Right cardiac atrium (tissue), 5 donors: ENCODE data around the gene CRYGS. TPM values are rescaled to one million over a fixed set of nuclear protein-coding genes. Genes with fewer than 3 reads are reported as not detected.
"Not testable (repeated sequence)": the region's sequence is repeated elsewhere in the genome, so short reads cannot be mapped to it uniquely, and the experiment has no call there.

Experiments
- ATAC-seq, 2 donors: fragments of 200-7000 bp; cut with Tn5 transposase; one replicate each; pipeline versions ENCODE4 v1.8.0 to v1.9.1; 2020; ENCODE audit warnings: moderate library complexity in 2 of 2, mild to moderate bottlenecking in 1 of 2
- DNase-seq, 3 donors: peaks; one replicate each; pipeline ENCODE4 v3.0.0-alpha.2; 2020
- H3K27ac ChIP-seq: one replicate; pipeline ENCODE4 v1.5.1; 2013; ENCODE audit warnings: mild to moderate bottlenecking, low read length, control low read depth, moderate library complexity
- H3K27me3 ChIP-seq: one replicate; pipeline ENCODE4 v1.6.1; 2013; ENCODE audit not compliant: control insufficient read depth, insufficient read depth
- H3K4me1 ChIP-seq: one replicate; pipeline ENCODE4 v1.6.1; 2013; ENCODE audit warnings: low read length; ENCODE audit not compliant: control insufficient read depth, insufficient read depth
- H3K4me3 ChIP-seq: one replicate; pipeline ENCODE4 v1.5.1; 2013; ENCODE audit warnings: low read length, control low read depth
- H3K9me3 ChIP-seq: one replicate; pipeline ENCODE4 v1.6.1; 2013; ENCODE audit warnings: low read length; ENCODE audit not compliant: control insufficient read depth
- WGBS: extraction: QIAGEN DNeasy Blood & Tissue Kit; methylation state at CpG from one replicate; pipeline ENCODE4 v1.1.7; 2013; 5-methylcytosine and 5-hydroxymethylcytosine counted together
- intact Hi-C, 4 donors: fragments of 100-400 bp; cut with DNase I; formaldehyde crosslinking; loops; one replicate each; pipeline versions ENCODE4 v1.11.0 to v1.14.0; 2022 to 2023
- polyA plus RNA-seq: library from polyadenylated mRNA; stranded (reverse); fragments of 200-250 nt; gene quantifications from one replicate; pipeline ENCODE4 v1.2.3, GENCODE V29; 2013
- total RNA-seq, 4 donors: library from RNA; stranded (reverse); fragmentation: NEBNext Ultra II Directional; extraction: Animal tissue kit (Norgen Biotek cat#: 25700); gene quantifications; one replicate each; pipeline ENCODE4 v1.2.1, GENCODE V29; 2021
- donor health status: healthy with polysubstance abuse.
- donor health status: DM: no; HTN: yes; CAD: no.
- donor health status: DM: no; HTN: no; CAD: no.
- donor health status: DM: no; HTN: yes; CAD: no; lungs with severe emphysema.
- donor health status: DM: yes; HTN: yes; CAD: no.

The CRYGS gene
- total and polyA plus RNA-seq, 5 donors: 1.3 to 2.0 (median 1.8) TPM

DNA sequence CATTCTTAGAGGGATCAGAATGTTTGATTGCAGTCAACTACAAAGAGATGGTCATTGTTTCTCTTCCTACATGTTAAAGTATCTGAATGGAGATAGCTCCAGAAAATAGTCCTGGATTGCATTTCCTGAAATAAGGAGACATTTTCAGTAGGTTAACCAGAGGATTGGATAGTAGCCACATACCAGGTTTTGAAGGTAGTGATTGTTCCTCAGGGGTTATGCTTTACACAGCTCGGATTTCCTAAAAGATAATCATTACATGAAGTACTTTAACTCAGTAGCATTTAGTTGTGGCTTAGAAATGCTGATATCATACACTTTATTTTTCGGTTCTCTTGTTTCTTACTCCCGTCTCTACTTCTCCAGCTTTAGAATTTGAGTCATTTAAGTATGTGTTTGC lies 36.6 kb upstream of the CRYGS start:
- intact Hi-C loops: no loop called here
- Histone ChIP-seq H3K27ac (no peak overlapping the region), H3K27me3 (no peaks in the 10 kb centered on the region), H3K4me3 (no peak overlapping the region), H3K9me3 (no peaks in the 10 kb centered on the region), H3K4me1 (no peaks in the 10 kb centered on the region)
- WGBS: 90% methylated on average over 3 of the region's 3 CpGs
- ATAC-seq: no peak
- no peak for DNase-seq

DNA sequence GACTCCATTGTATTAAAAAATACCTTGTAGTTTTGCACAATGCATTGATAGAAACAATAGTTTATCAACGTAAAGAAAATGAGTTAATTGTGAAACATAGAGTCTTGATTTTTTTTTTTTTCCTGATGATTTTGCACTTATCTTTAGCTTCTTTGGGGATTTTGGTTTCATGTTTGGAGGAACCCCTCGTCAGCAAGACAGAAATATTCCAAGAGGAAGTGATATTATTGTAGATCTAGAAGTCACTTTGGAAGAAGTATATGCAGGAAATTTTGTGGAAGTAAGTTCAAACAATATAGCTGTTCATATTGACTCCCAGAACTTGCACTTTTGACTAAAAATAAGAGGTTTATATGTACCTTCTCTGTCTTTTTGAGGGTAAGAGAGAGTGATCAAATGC lies 33.3 kb upstream of the CRYGS start:
- ATAC-seq: no peak
- H3K27ac ChIP-seq: no peak overlapping the region
- H3K4me1 ChIP-seq: no peaks in the 10 kb centered on the region
- intact Hi-C loops: no loop called here
- no peaks in the 10 kb centered on the region for H3K9me3 ChIP-seq
- WGBS: 77% methylated on average over 2 of the region's 2 CpGs
- DNase-seq: no peak
- no peaks in the 10 kb centered on the region for H3K27me3 ChIP-seq
- no peak overlapping the region for H3K4me3 ChIP-seq

DNA sequence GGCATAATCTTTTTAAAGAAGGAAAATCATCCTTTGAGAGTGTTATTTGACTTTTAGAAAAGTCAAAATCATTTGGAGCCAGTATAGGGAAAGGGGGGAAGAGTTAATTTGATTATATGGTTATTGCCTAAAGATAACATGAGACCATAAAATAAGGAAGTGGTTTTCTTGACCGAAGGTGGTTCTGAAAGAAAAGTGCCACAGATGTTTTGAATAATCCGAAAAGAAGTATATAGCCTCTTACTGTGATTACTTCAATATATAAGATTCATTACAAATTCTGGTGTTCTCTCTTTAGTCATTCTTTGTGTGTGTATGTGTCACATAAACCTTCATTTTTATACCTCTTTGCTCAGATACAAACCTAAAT lies 27.4 kb upstream of the CRYGS start:
- 68% methylated on average over 2 of the region's 2 CpGs for WGBS
- Histone ChIP-seq H3K27ac (no peak overlapping the region), H3K27me3 (no peaks in the 10 kb centered on the region), H3K9me3 (no peaks in the 10 kb centered on the region), H3K4me3 (peak overlapping the region; percentile 62), H3K4me1 (peaks cover 2% of the 10 kb centered on the region)
- intact Hi-C loops: no loop called here
- no peak for DNase-seq
- ATAC-seq: no peak

DNA sequence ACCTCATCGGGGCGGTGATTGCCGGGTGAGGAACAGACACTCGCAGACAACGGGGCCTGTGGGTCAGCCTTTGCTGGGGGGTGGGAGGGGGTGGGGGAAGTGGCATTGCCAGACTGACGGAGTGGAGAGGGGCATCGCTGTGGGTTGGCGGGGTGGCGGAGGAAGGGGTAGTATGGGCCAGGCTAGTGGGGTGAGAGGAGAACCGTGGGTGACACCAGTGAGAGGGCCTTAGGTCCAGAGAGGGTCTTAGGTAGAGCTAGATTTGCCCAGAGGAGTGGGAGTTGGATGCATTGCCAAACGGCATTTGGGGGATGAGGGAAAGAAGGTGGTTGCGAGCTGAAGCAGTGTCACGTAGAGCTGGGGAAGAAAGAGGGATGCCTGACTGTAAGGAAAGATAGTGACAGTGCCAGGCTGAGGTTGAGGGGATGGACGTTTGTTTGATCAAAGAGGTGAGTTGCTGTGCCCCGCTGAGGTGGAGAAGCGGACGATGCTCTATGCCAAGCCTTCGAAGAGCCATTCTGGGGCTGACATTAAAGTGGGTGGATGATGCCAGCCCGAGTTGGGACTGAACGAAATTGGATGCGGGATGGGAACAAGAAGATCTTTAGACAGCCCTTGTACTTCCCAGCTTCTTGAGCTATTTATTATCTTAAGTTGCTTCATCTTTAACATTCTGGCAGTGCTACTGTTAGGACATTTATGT lies 26.9 kb upstream of the CRYGS start:
- Histone ChIP-seq H3K27ac (peak overlapping the region; percentile 85), H3K27me3 (no peaks in the 10 kb centered on the region), H3K9me3 (no peaks in the 10 kb centered on the region), H3K4me3 (peak overlapping the region; percentile 62), H3K4me1 (peaks cover 2% of the 10 kb centered on the region)
- DNase-seq (no peak), ATAC-seq (peak in 1 of 2 donors; percentile 0)
- WGBS: 7% methylated on average over 21 of the region's 21 CpGs
- intact Hi-C loops: no loop called here

DNA sequence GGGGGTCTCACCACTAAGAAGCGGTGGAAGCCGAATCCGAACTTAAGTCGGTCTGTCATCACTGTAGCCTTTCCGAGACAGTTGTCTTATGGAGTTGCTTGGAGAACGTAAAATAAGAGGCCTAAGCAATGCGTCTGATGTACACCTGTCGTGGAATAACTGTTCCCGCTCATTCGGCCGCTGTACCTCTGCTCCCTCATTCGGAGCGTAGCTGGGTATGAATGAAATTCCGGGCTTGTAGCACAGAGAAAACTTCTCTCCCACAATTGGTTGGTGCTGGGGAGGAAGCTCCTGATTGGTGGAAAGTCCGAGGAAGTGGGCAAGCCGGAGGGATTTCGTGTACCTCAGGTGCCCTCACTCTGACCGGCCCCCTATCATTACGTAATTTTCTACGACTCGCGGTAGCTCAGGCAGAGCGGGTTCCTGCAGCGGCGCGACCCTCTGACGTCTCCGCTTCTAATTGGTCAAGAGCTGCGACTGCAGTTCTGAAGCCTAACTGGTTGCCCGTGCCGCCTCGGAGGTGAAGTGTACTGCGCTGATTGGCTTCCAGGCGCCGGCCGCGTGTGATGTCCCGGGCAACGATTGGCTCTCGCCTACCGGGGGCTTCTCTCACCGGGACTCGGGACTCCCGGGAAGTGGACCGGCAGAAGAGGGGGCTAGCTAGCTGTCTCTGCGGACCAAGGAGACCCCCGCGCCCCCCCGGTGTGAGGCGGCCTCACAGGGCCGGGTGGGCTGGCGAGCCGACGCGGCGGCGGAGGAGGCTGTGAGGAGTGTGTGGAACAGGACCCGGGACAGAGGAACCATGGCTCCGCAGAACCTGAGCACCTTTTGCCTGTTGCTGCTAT lies 26.1 kb upstream of the CRYGS start, which contains the start of gene DNAJB11:
Gene DNAJB11, plus strand, starts transcription at position 625 of the 845 bp plus-strand sequence. Its CDS starts 178 bp downstream, at position 803.
- DNase-seq: peak; percentile 99 to 100 (median 99)
- H3K27me3 ChIP-seq: no peaks in the 10 kb centered on the region
- peak within 1 kb of the TSS; percentile 62 for H3K4me3 ChIP-seq
- ATAC-seq: peak; percentile 97 to 98
- no peaks in the 10 kb centered on the region for H3K9me3 ChIP-seq
- whole genome bisulfite sequencing: under 1% methylated on average over 59 of the region's 59 CpGs
- H3K4me1 ChIP-seq: peaks cover 2% of the 10 kb centered on the region
- intact Hi-C loops: no loop called here
- peak within 1 kb of the TSS; percentile 85 for H3K27ac ChIP-seq

DNA sequence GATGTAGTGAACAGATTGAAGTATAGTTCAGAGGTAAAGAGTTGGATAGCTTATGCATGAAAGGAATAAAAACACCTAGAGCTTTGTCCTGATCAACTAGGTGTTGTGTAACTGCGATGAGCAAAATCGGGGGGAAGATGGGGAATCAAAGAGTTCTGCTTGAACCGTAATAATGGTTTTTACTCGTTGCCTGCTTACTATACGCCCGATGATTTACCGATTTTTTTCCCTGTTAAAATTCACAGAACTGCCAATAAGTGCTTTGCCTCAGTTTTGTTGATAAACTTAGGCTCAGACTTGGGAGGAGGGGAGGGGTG lies 25.6 kb upstream of the CRYGS start:
- peak overlapping the region; percentile 51 for H3K4me3 ChIP-seq
- peaks cover 2% of the 10 kb centered on the region for H3K4me1 ChIP-seq
- no peaks in the 10 kb centered on the region for H3K9me3 ChIP-seq
- no peaks in the 10 kb centered on the region for H3K27me3 ChIP-seq
- intact Hi-C loops: no loop called here
- WGBS: 8% methylated on average over 7 of the region's 7 CpGs
- peak overlapping the region; percentile 19 for H3K27ac ChIP-seq
- ATAC-seq (no peak), DNase-seq (no peak)

DNA sequence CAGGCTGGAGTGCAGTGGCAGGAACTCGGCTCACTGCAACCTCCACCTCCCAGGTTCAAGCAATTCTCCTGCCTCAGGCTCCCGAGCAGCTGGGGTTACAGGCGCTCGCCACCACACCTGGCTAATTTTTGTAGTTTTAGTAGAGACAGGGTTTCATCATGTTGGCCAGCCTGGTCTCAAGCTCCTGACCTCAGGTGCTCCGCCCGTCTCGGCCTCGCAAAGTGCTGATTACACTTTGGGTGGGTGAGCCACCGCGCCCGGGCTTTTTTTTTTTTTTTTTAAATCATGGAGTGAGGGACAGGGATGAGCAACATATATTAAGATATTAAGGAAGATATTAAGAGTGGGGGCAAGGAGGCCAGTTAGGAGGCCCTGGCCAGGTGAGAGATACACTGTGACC lies 25.2 kb upstream of the CRYGS start:
- peak in 1 of 3 donors; percentile 51 for DNase-seq

DNA sequence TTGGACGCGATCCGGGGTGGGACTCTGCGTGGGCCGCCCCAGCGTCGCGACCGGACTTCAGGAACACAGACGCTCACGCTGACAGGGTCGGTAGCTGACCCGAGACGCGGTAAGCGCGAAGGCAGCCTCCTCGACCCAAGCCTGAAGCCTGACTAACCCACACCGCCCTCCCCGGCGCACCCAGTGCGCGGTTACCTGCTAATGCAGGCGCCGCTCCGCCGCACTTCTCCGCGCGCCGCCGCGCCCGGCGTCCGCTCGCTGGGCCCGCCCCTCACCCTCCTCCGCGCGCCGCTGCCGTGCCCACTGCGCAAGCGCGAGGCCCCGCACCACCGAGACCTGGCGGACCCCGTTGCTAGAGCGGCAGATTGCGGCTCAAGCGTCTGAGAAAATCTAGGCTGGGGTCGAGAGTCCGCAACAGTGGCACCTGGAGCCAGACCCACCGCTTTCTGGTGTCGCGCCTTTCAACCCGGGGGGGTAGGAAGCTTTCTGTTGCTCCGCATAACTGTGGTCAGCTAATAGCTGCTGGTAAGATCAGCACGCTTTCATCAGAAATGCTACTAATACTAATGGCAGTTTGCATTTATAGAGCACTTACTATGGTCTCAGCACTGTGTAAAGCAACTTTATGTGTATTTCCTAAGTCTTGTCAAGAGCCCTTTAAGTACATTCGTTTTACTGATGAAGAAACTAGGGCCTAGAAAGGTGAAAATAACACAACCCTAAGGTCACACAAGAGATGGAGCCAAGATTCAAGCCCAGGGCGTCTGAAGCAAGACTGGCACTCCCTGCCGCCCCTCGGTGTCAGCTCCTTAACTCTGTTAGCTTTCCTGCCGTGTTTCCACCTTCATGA lies 23.1 kb upstream of the CRYGS start, which contains the start of gene TBCCD1:
Gene TBCCD1, minus strand, starts transcription at position 268 of the 850 bp plus-strand sequence. CDS start 3,010 bp downstream, outside the sequence.
- H3K27ac ChIP-seq: peak within 1 kb of the TSS; percentile 79
- H3K4me3 ChIP-seq: peak within 1 kb of the TSS; percentile 83
- DNase-seq (peak; percentile 89 to 97 (median 96)), ATAC-seq (peak; percentile 83 to 87)
- WGBS: under 1% methylated on average over 66 of the region's 66 CpGs
- H3K27me3 ChIP-seq: no peaks in the 10 kb centered on the region
- H3K9me3 ChIP-seq: no peaks in the 10 kb centered on the region
- intact Hi-C loops: no loop called here
- H3K4me1 ChIP-seq: peaks cover 2% of the 10 kb centered on the region

More for the DNA sequence above, 25.2 kb upstream of the CRYGS start:
- H3K4me3 ChIP-seq, H3K27me3 ChIP-seq, H3K27ac ChIP-seq, intact Hi-C loops, H3K4me1 ChIP-seq, H3K9me3 ChIP-seq, ATAC-seq: not testable (repeated sequence)
- 88% methylated on average over 11 of the region's 11 CpGs for WGBS

DNA sequence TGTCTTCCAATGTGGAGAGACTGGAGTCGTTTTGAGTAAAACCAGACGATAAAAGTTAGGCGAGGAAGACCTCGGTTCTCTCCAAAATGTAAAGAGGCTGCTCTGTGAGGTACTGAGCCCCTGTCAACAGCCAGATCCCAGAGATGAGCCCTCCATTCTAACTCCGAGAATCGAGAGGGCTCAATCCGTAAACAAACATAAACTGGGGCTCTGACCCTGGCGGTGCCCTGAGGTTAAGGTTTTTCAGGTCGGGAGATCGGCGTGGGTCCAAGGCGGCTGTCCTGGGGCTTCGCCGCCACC lies 22.5 kb upstream of the CRYGS start:
- Histone ChIP-seq H3K27ac (peak overlapping the region; percentile 67), H3K4me3 (peak overlapping the region; percentile 83), H3K4me1 (peaks cover 2% of the 10 kb centered on the region), H3K27me3 (no peaks in the 10 kb centered on the region), H3K9me3 (no peaks in the 10 kb centered on the region)
- under 1% methylated on average over 14 of the region's 14 CpGs for WGBS
- intact Hi-C loops: no loop called here
- no peak for ATAC-seq
- DNase-seq: no peak

DNA sequence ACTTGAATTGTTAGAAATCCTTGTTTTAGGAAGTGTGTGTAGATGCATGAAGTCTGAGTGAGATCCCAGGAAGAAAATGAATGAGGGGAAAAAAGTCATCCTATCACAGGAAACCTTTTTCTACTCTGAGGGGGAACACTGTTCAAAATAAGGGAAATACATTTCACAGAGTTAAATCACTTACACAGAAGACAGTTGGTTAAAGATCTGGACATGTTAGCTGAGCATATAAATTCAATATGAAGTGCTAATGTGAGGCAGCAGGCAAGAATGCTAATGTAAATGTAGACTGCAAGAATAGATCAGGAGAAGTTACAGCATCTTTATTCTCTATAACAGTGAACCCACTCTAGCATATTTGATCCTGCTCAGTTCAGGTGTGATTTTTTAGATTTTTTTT lies 20.4 kb upstream of the CRYGS start:
- ATAC-seq: no peak
- Histone ChIP-seq H3K4me3 (no peak overlapping the region), H3K27ac (no peak overlapping the region), H3K9me3 (no peaks in the 10 kb centered on the region), H3K27me3 (no peaks in the 10 kb centered on the region), H3K4me1 (peaks cover 1% of the 10 kb centered on the region)
- DNase-seq: no peak
- intact Hi-C loops: no loop called here
